Skeletal muscle tissue (tissue), 4 donors: ENCODE measurements around the gene CLTCL1. TPM values are rescaled to one million over a fixed set of nuclear protein-coding genes. Genes with fewer than 3 reads are reported as not detected.
A peak's percentile ranks its signal among the peaks of the same experiment; 100 is the strongest.

Source experiments
- H3K27ac ChIP-seq: one replicate; pipeline ENCODE4 v1.7.0; 2013; ENCODE audit warnings: mild to moderate bottlenecking, low read depth, low read length, inconsistent platforms
- H3K27me3 ChIP-seq, 3 donors: one replicate each; pipeline ENCODE4 v1.7.0; 2013; ENCODE audit warnings: low read length in 3 of 3; ENCODE audit not compliant: control insufficient read depth in 3 of 3, insufficient read depth in 3 of 3
- H3K36me3 ChIP-seq, 3 donors: one replicate each; pipeline ENCODE4 v1.7.0; 2013; ENCODE audit warnings: low read length in 3 of 3; ENCODE audit not compliant: control insufficient read depth in 3 of 3, insufficient read depth in 3 of 3
- H3K4me1 ChIP-seq, 3 donors: one replicate each; pipeline ENCODE4 v1.7.0; 2013; ENCODE audit warnings: low read length in 3 of 3, mild to moderate bottlenecking in 3 of 3; ENCODE audit not compliant: control insufficient read depth in 3 of 3, insufficient read depth in 3 of 3
- H3K4me3 ChIP-seq, 3 donors: one replicate each; pipeline ENCODE4 v1.7.0; 2013; ENCODE audit warnings: low read length in 3 of 3
- H3K9ac ChIP-seq, 3 donors: one replicate each; pipeline ENCODE4 v1.7.0; 2013; ENCODE audit warnings: low read length in 3 of 3, mild to moderate bottlenecking in 3 of 3, moderate library complexity in 2 of 3, low read depth in 1 of 3
- H3K9me3 ChIP-seq, 3 donors: one replicate each; pipeline ENCODE4 v1.7.0; 2013; ENCODE audit warnings: low read length in 3 of 3; ENCODE audit not compliant: control insufficient read depth in 3 of 3
- total RNA-seq: library from RNA; depleted of rRNA; stranded (reverse); fragments of >200 nt; gene quantifications from one replicate; pipeline ENCODE4 v1.2.3, GENCODE V29; 2014
- donor health status: Osteomylitis.

CLTCL1 gene
- total RNA-seq, 1 donor from 2014 or later = 33.4 TPM

DNA sequence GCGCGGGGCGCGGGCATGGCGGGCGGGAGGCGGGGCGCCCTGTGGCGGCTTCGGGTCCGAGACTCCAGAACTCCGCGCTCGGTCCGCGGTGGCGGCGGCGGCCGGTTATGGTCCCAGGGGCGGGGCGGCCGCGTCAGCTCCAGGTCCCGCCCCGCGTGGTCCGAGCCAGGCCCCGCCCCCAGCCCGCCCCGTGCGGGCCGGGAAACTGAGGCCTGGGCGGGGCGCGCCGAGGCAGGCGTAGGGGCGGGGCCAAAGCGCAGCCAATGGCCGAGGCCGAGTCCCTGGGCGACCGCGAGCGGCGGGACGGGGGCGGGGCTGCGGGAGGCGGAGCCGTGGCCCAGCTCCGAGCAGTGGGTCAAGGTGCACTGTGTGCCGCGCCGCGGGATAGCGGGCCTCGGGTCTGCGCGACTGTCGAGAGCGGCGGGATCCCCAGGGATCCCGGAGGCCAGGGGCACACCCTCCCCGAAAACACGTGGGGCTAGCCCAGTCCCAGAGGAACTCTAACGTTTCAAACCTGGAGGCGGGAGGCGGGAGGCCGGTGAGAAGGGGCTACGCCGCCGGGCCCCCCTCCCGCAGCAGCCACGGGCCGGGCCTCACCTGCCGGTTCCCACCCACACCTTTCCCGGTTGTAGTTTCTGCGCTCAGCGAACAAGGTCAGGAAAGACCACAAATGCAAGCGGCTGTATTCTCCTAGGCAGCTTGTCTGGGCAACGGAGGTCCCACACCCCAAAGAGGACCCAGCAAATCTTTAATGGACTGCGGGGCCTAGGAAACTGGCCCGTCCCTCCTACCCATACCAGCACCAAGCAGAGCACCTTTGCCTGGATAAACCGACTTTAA, 112.6 kb downstream of the CLTCL1 start, which contains the start of gene SLC25A1:
TSS of gene SLC25A1 (minus strand) at position 80 of the 840 bp plus-strand sequence. CDS start at position 17, 63 bp downstream.
- peak within 1 kb of the TSS; percentile 70 for H3K27ac ChIP-seq
- peaks cover 19 to 49% (median 41%) of the 10 kb centered on the region in 3 donors for H3K4me1 ChIP-seq
- no peaks in the 10 kb centered on the region for H3K27me3 ChIP-seq
- peak within 1 kb of the TSS; percentile 33 to 84 (median 50) for H3K9ac ChIP-seq
- H3K36me3 ChIP-seq = peaks cover 26 to 37% (median 29%) of the 10 kb centered on the region in 3 donors
- no peaks in the 10 kb centered on the region for H3K9me3 ChIP-seq
- H3K4me3 ChIP-seq = peak within 1 kb of the TSS; percentile 59 to 70 (median 63)

- H3K27ac ChIP-seq = peak overlapping the region; percentile 64
- H3K27me3 ChIP-seq = no peaks in the 10 kb centered on the region
- H3K4me1 ChIP-seq = peaks cover 26 to 56% (median 48%) of the 10 kb centered on the region in 3 donors
- peak overlapping the region; percentile 30 to 70 (median 63) for H3K4me3 ChIP-seq
- peak overlapping the region in 2 of 3 donors; percentile 50 to 84 for H3K9ac ChIP-seq
- no peaks in the 10 kb centered on the region for H3K9me3 ChIP-seq
- peaks cover 20 to 31% (median 24%) of the 10 kb centered on the region in 3 donors for H3K36me3 ChIP-seq
Observed at GRCh38 chr22:19178065-19178656, 113.4 kb downstream of the CLTCL1 start.

DNA sequence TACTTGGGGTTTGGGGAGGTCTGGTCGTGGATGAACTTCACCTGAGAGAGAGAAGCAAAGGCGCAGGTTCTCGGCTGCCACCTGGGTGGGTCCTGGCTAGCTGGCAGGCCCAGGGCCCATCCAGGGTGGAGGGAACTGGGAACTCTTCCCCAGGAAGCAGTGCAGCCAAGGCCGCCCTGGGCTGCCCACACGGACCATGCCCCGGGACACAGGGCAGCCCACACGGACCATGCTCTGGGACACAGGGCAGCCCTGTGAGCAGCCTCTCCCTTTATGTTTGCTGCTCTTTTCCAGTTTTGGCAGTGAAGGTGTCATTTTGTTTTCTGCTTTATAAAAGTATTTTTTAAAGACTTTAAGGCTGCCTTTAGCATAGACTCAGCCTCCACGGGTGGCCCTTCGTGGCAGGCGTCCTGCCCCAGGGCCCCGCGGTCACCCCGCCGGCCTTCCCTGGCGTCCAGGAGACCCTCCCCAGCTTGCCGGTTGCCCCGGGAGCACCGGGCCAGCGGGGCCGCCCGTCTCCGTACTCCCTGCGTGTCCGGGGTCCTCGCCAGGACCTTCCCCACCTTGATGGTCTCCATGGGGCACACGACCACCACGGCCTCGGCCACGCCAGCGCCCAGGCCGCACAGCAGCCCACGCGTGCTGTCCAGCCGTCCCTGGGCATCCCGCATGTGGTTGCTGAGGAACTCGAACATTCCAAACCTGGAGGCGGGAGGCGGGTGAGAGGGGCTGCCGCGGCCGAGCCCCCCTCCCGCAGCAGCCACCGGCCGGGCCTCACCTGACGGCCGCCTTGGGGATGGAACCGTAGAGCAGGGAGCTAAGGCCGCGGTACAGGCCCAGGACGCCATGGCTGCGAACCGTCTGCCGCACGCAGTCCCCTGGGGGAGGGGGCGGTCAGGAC, 114.1 kb downstream of the CLTCL1 start:
- H3K36me3 ChIP-seq = peaks cover 12 to 24% (median 20%) of the 10 kb centered on the region in 3 donors
- H3K27ac ChIP-seq = peak overlapping the region; percentile 64
- H3K27me3 ChIP-seq = no peaks in the 10 kb centered on the region
- peak overlapping the region in 2 of 3 donors; percentile 63 to 70 for H3K4me3 ChIP-seq
- peak overlapping the region in 2 of 3 donors; percentile 50 to 84 for H3K9ac ChIP-seq
- H3K9me3 ChIP-seq = no peaks in the 10 kb centered on the region
- peaks cover 33 to 63% (median 56%) of the 10 kb centered on the region in 3 donors for H3K4me1 ChIP-seq

DNA sequence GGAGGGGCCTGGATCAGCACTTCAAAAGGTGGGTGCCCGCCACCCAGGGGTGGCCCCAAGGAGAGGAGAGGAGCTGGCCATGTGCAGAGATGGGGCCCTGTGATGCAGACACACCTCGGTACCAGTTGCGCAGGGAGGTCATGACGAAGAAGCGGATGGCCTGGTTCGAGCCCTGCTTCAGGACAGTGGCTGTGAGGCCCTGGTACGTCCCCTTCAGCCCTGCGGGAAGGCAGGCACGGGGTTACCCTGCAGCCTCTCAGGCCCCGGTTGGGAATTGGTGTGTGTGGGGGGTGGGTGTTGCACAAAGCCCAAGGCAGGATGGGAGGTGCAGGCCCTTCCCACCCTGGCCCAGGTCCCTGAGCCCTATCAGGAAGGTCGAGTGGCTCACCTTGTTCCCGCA, 114.8 kb downstream of the CLTCL1 start:
- peak overlapping the region in 1 of 3 donors; percentile 84 for H3K9ac ChIP-seq
- H3K4me1 ChIP-seq = peaks cover 38 to 67% (median 61%) of the 10 kb centered on the region in 3 donors
- no peak overlapping the region for H3K4me3 ChIP-seq
- no peaks in the 10 kb centered on the region for H3K27me3 ChIP-seq
- H3K36me3 ChIP-seq = peaks cover 12 to 23% (median 19%) of the 10 kb centered on the region in 3 donors
- no peaks in the 10 kb centered on the region for H3K9me3 ChIP-seq
- no peak overlapping the region for H3K27ac ChIP-seq

GRCh38 chr22:19176175-19176643, 115.3 kb downstream of the CLTCL1 start:
- no peak overlapping the region for H3K9ac ChIP-seq
- H3K27ac ChIP-seq = no peak overlapping the region
- no peaks in the 10 kb centered on the region for H3K27me3 ChIP-seq
- H3K4me1 ChIP-seq = peaks cover 38 to 69% (median 61%) of the 10 kb centered on the region in 3 donors
- peaks cover 12 to 23% (median 17%) of the 10 kb centered on the region in 3 donors for H3K36me3 ChIP-seq
- H3K9me3 ChIP-seq = no peaks in the 10 kb centered on the region
- H3K4me3 ChIP-seq = no peak overlapping the region

- Histone ChIP-seq H3K27ac (no peak overlapping the region), H3K36me3 (peaks cover 11 to 19% (median 12%) of the 10 kb centered on the region in 3 donors), H3K27me3 (no peaks in the 10 kb centered on the region), H3K4me1 (peaks cover 42 to 73% (median 66%) of the 10 kb centered on the region in 3 donors), H3K4me3 (no peak overlapping the region), H3K9me3 (no peaks in the 10 kb centered on the region), H3K9ac (peak overlapping the region in 1 of 3 donors; percentile 99)
Observed at GRCh38 chr22:19175602-19176174, 115.8 kb downstream of the CLTCL1 start.

GRCh38 chr22:19175026-19175601, 116.4 kb downstream of the CLTCL1 start:
- H3K9ac ChIP-seq = peak overlapping the region in 2 of 3 donors; percentile 43 to 99
- H3K9me3 ChIP-seq = no peaks in the 10 kb centered on the region
- peaks cover 6 to 14% (median 8%) of the 10 kb centered on the region in 3 donors for H3K36me3 ChIP-seq
- H3K4me1 ChIP-seq = peaks cover 48 to 76% (median 72%) of the 10 kb centered on the region in 3 donors
- peaks cover 0 to under 1% (median 0%) of the 10 kb centered on the region in 3 donors for H3K27me3 ChIP-seq
- no peak overlapping the region for H3K4me3 ChIP-seq
- no peak overlapping the region for H3K27ac ChIP-seq

GRCh38 chr22:19174106-19175025, 117.2 kb downstream of the CLTCL1 start:
- H3K36me3 ChIP-seq = peaks cover 4 to 12% (median 6%) of the 10 kb centered on the region in 3 donors
- peak overlapping the region in 2 of 3 donors; percentile 43 to 99 for H3K9ac ChIP-seq
- peaks cover 50 to 77% (median 73%) of the 10 kb centered on the region in 3 donors for H3K4me1 ChIP-seq

More at GRCh38 chr22:19174106-19175025, 117.2 kb downstream of the CLTCL1 start:
- no peak overlapping the region for H3K27ac ChIP-seq
- no peaks in the 10 kb centered on the region for H3K9me3 ChIP-seq
- H3K27me3 ChIP-seq = peaks cover 4 to 8% (median 5%) of the 10 kb centered on the region in 3 donors
- peak overlapping the region in 1 of 3 donors; percentile 22 for H3K4me3 ChIP-seq
